GM19455 (cell line): Measurements from ENCODE around the gene SNX18.
"Not testable (repeated sequence)": the region's sequence is repeated elsewhere in the genome, so short reads cannot be mapped to it uniquely, and the experiment has no call there.

Experiments
- ATAC-seq: cut with Tn5 transposase; IDR thresholded peaks from one replicate; pipeline ENCODE4 v1.9.1; 2021; ENCODE audit not compliant: unreplicated experiment

The SNX18 gene

GRCh38 chr5:54518818-54519508, 1.4 kb downstream of the SNX18 start:
- no peak for ATAC-seq

- no peak for ATAC-seq
Measured at GRCh38 chr5:54519509-54519876, 1.9 kb downstream of the SNX18 start.

DNA sequence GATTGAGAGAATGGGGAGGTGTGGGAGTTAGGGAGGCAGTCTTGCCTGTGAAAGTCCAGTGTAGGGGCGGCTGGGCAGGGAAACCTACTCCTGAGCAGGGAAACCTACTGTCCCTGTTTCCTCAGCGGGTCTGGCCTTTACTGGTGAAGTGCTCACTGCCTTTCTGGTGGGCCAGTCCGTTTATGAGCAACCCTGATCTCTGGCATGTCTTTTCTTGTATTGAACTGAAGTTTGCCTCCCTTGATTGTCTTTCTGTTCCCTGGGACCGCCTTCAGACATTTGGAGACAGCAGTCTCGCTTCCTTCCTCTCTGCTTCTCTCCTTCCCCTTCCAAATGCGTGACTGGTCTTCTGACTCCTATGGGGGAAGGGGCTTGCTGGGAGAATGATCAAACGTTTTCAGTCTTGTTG, 2.9 kb downstream of the SNX18 start:
- ATAC-seq = no peak

DNA sequence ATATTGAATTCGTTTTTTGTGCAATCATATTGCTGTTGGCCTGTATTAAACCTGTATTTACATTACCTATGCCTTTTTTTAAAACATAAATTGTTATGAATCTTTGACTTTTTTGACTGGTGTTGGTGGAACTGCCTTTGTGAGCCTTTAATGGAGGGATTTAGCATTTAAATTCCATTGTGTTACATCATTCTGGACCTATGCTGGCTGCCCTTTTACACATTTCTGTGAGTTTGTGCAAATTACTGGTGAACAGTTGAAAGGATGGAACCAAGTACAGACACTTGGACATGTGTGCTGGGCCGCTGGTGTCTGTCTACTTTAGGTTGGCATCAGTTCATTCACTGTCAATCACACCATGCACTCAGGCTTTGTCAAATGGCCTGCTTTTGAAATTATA, 3.4 kb downstream of the SNX18 start:
- no peak for ATAC-seq

- no peak for ATAC-seq
Measured at GRCh38 chr5:54521856-54522479, 4.4 kb downstream of the SNX18 start.

DNA sequence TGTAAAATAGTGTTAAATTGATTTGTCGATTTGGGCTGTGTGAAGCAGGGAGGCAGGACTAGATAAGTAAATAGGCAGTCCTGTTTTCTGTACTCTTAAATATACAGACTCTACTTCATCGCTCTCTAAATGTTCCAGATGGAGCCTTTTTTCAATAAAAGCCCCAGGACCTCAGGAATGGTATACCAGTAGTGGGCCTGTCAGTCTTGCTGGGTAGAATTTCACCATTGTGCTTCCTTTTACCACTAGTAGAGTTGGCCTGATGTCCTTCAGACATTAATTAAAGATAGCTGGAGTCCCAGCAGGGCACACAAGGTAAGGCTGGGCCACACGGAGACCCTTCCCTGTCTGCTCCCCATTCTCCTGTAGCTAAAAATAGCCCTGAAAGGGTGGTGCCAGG, 6.0 kb downstream of the SNX18 start:
- no peak for ATAC-seq

GRCh38 chr5:54524082-54524481, 6.5 kb downstream of the SNX18 start:
- ATAC-seq = no peak

DNA sequence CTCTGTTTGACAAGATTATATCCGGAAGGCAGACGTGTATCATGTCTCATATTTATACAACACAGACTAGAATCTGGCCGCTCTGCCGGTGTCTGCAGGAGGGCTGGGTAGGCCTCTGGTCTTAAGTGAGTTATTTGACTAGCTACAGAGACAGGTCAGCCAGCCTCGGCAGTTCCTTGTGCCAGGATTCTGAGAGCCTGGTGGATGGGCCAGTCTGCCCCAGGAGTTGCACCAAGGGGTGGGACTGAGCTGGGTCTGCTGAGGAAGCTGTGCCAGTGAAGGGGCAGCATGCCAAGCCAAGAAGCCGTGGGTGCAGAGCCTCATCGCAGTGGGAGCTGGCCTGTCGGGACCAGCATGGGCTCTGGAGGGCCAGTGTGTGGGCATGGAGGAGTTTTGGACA, 7.1 kb downstream of the SNX18 start:
- no peak for ATAC-seq

GRCh38 chr5:54525261-54525660, 7.7 kb downstream of the SNX18 start:
- ATAC-seq = no peak

DNA sequence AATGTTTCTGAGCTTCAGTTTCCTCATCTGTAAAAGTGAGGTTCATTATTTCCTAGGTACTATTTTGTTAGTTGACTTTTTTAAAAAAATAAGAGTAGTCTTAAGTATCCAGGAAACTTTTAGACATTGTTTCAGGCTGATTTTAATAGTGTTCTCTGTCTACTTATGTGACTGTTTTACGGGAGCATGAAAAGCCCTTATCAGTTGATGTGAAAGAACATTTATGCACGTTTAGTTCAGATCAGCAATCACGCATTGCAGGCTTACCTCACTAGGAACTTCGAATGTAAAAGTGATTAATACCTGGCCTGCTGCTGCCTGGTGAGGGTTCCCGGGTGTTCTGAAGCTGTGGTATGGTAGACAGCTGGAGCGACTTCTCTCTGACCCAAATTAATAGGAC, 8.1 kb downstream of the SNX18 start:
- ATAC-seq = no peak

DNA sequence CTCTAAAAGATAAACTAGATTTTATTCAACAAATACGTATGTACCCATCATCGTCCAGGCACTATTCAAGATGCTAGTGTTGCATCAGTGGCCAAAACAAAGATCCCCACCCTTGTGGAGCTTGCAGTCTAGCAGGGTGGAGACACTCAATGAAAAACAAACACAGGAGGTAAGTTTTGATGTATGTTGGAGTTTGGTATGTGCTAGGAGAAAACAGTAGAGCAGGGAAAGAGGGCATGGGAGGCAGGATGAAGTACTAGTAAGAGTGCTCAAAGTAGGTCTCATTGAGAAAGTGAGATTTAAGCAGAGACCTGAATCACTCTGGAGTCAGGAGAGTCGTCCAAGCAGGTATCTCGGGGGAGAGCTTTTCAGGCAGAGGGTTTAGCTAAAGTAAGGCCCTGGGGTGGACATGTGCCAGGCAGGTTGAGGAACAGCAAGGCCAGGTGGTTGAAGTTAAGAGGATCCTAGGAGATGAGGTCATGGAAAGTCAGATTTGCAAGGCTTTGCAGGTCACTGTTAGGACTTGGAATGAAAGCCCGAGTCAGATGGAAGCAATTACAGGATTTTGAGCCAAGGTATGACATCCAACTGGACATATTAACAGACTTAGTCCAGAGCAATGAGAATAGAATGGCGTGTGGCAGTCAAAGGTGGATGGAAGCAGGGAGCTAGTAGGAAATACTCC, 9.2 kb downstream of the SNX18 start:
- no peak for ATAC-seq

- no peak for ATAC-seq
Measured at GRCh38 chr5:54528633-54529209, 11.2 kb downstream of the SNX18 start.

GRCh38 chr5:54529565-54529964, 12.0 kb downstream of the SNX18 start:
- no peak for ATAC-seq

DNA sequence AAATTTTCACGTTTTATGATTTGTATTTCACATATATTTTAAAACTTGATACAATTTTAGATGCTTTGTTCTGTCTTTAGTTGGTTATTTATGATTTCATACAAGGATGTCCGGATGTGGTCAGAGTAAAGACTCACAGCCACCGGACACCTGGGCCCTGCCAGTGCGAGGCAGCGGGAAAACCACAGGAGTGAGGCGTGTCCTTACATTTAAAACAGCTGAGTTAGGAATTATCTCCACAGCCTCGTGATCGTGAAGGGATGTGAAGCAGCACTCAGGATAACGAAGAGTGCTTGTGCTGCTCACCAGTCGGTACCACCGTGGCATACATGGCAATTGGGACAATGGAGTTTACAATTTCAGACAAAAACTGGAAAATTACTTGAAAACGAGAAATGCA, 14.0 kb downstream of the SNX18 start:
- ATAC-seq = no peak

- no peak for ATAC-seq
Measured at GRCh38 chr5:54533541-54534190, 16.1 kb downstream of the SNX18 start.

GRCh38 chr5:54534191-54535004, 16.8 kb downstream of the SNX18 start:
- ATAC-seq = no peak

- no peak for ATAC-seq
Measured at GRCh38 chr5:54535149-54535844, 17.7 kb downstream of the SNX18 start.

DNA sequence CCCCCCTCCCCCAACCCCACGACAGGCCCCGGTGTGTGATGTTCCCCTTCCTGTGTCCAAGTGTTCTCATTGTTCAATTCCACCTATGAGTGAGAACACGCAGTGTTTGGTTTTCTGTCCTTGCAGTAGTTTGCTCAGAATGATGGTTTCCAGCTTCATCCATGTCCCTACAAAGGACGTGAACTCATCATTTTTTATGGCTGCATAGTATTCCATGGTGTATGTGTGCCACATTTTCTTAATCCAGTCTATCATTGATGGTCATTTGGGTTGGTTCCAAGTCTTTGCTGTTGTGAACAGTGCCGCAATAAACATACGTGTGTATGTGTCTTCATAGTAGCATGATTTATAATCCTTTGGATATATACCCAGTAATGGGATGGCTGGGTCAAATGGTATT, 18.8 kb downstream of the SNX18 start:
- ATAC-seq = not testable (repeated sequence)

DNA sequence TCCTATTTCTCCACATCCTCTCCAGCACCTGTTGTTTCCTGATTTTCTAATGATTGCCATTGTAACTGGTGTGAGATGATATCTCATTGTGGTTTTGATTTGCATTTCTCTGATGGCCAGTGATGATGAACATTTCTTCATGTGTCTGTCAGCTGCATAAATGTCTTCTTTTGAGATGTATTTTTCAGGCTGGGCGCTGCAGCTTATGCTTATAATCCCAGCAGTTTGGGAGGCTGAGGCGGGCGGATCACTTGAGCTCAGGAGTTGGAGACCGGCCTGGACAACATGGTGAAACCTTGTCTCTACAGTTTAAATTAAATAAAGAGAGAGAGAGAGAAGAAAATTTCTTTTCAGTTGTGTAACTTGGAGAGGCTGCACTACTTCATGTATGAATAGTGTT, 19.3 kb downstream of the SNX18 start:
- ATAC-seq = not testable (repeated sequence)

- no peak for ATAC-seq
Measured at GRCh38 chr5:54537725-54538124, 20.2 kb downstream of the SNX18 start.
